ENCODE results near the gene NME3.
A peak's percentile ranks its signal among the peaks of the same experiment; 100 is the strongest.

NME3 gene

DNA sequence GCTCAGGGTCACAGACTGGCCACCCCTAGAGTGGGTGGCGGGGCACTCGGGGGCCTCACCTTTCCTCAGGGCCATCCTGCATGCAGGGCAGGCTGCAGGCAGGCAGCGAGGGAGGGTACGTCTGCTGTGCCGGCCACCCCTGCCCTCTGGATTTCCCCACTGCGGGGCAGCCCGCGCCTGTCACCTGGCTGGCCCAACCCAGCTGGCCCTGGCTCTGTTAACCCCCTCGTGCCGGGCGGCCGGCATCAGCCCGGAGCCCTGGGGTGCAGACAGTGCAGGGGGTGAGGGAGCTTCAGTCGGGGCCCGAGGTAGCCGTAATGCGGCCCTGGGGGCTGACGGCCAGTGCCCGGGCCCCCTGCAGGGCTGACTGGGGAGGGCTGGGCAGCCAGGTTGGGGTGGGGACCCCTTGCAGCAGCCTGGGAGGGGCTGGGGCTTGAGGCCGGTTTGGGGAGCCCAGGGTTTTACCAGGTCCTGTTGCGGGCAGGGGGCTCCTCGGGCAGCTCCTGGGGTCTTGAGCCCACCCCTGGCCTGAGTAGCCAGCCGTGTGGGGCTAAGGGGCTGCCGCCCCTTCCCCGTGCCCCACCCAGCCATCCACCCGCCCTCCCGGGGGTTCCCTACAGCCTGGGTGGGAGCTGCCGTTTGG is 22.4 kb upstream of the NME3 start, which contains the start of gene IGFALS:
TSS of gene IGFALS (minus strand) at position 128 of the 643 bp plus-strand sequence. CDS start at position 75, 53 bp downstream.
- DNase-seq: no peak

DNA sequence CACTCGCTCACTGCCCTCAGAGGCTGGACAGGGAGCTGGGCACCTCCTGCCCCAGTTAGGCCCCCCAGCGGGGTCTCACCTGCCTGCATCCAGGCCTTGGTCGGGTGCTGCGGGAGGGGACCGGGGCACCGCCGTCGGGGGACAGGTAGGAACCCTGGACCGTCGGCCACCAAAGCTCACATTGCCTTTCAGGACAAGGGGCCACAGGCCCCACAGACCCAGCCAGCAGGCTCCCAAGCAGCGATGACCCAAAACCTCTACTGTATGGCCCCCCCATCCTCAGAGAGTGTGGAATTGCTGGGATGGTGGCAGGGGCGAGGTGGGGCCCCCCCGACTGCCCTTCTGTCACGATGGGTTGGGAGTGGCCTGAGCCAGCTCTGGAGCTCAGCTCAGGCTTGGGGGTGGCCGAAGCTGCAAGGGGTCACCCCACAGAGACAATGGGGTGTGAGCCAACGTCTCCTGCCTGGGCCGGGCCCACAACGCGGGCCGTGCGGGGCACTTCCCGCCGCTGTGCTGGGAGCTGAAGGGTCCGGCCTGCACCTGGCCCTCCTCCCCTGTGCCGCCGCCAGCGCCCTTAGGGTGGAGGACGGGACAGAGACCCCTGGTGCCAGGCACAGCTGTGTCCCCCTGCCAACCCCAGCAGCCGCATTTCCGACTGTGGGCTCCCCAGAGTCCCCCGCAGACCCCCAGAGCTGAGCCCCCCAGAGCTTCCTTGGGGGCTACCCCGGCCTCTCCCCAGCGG is 21.7 kb upstream of the NME3 start:
- no peak for DNase-seq

DNA sequence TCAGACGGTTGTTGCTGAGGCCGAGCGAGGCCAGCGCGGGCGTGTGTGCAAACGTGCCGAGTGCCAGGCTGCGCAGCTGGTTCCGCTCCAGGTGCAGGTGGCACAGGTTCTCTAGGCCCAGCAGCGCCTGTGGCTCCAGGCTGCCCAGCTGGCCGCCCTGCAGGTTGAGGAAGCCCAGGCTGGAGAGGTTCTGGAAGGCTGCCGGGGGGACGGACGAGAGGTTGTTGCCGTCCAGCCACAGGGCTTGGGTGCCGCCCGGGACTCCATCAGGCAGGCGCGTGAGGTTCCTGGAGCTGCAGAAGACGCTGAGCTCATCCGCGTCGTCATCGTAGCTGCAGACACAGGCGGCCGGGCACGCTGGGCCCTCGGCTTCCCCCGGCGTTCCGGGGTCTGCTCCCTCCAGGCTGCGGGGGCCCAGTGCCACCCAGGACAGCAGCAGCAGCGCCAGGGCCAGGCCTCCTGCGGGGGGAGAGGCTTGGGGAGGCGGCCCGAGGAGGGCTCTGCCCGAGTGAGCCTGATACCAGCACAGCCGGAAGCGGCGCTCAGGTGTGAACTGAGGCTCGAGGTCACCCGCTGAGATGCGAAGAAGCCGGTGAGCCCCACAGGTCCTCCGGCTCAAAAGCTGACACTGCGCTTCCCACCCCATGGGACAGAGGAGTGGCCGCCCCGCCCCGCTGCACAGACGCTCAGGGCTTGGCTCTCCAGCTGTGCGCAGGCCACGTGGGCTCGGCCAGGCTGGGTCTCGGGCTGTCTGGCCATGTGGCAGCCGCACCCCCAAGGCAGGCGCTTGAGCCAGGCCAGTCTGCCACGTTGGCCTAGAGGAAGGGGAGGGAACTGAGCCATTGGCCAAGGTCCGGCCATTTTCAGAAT is 20.8 kb upstream of the NME3 start:
- no peak for DNase-seq

DNA sequence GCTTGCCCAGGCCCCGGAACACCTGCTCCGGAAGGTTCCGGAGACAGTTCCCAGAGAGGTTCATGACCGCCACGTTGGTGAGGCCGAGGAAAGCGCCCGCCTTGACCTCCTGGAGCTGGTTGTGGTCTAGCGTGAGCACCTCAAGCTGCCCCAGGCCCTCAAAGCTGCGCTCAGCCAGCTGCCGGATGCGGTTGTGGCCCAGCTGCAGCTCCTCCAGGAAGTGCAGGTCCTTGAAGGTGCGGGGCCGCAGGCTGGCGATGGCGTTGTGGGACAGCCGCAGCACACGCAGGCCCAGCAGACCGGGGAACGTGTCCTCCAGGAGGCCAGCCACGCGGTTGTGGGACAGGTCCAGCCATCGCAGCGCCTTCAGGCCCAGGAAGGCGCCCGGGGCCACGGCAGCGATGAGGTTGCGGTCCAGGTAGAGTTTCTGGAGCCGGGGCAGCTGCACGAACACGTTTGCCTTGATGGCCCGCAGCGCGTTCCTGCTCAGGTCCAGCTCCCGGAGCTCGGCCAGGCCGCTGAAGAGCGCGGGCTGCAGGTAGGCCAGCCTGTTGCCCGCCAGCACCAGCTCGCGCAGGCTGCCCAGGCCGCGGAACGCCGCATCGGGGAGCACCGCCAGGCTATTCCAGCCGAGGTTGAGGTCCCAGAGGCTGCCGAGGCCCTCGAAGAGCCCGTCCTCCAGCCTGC is 20.1 kb upstream of the NME3 start:
- DNase-seq: no peak

DNA sequence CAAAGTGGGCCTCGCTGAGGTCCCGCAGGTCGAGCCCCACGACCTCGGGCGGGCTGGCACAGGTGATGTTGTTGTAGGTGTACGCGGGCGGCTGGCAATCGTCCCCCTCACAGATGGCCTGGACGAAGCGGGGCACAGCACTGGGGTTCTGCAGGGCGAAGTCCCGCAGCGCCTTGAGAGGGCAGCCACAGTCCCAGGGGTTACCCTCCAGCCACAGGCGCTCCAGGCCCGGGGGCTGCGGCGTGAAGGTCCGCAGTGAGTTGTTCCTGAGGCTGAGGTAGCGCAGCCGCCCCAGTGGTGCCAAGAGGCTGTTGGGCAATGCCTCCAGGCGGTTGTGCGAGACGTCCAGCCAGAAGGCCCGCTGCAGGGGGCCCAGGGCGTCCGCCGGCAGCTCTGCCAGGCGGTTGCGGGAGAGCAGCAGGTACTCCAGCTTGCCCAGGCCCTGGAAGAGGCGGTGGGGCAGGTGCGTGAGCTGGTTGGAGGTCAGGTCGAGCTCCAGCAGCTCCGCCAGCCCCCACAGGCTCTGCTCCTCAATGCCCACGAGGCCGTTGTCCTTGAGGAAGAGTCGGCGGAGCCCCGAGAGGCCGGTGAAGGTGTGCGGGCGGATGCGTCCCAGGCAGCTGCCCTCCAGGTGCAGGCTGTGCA is 19.4 kb upstream of the NME3 start:
- no peak for DNase-seq

DNA sequence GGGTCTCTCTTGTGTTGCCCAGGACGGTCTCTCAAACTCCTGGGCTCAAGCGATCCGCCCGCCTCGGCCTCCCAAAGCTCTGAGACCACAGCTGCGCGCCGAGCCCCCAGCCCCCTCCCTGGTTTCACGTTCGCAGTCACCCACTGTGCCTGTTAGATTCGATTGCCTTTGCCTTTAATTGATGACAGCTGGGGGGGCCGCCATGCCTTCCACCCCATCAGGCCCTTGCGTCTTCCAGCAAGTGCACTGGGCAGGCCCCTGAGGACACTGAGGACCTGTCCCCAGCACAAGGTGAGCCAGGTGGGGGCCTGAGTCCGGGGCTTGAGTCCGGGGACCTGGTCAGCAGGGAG is 18.9 kb upstream of the NME3 start:
- DNase-seq: no peak

DNA sequence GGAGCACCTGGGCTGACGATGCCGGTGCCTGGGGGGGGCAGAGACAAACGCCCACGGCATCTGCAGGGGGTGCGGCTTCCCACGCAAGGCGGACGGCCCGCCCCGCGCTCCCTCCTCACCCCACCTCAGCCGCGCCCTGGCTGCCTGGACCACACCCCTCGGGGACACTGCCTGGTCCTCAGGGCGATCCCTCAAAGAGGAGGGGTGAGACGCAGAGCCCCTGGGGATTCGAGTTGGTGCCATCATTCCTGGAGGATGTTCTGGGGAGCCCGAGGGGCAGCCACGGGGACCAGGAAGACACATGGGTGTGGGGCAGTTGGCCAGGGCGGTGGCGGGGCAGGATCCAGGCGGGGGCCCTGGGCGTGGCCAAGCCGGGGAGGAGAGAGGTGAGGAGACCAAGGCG is 18.3 kb upstream of the NME3 start:
- DNase-seq: no peak

DNA sequence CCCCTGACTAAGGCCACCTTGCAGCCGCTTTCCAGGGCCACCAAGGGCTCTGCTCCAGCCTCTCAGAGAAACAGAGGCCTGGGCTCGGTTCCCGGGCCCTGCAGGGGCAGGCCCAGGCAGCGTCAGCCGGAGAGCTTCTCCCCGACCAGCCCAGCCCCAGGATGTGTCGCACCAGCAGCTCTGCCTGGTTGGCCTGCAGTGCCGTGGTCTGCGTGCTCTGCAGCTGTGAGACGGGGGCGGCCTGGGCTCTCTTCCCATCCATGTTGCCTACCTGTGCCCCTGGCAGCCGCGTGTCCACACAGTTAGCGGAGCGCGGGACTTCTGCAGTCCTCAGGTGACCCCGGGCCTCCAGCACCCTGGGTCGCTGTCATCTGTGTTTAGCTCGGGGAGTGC is 17.4 kb upstream of the NME3 start:
- DNase-seq: no peak

DNA sequence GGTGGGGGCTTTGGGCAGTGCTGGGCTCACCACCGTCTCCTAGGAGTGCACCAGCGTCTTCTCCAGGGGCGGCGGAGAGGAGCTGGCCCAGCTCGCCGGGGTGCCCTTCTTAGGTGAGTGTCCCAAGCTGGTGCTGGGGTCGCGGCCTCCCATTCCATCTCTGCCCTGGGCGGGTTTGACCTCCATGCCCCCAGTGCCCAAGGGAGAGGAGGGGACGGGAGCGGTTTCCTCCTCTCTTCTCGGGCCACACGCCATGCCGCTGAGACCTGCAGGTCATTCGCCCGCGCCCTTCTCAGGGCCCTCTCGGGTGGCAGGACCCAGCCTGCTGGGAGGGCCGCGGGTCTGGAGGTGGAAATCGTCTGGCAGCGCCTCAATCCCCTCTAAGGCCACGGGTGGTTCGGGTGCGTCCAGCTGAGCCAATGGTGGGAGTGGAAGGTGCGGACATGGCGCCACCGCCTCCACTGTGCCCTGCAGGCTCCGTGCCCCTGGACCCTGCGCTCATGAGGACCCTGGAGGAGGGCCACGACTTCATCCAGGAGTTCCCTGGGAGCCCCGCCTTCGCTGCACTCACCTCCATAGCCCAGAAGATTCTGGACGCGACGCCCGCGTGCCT is 16.9 kb upstream of the NME3 start:
- no peak for DNase-seq

DNA sequence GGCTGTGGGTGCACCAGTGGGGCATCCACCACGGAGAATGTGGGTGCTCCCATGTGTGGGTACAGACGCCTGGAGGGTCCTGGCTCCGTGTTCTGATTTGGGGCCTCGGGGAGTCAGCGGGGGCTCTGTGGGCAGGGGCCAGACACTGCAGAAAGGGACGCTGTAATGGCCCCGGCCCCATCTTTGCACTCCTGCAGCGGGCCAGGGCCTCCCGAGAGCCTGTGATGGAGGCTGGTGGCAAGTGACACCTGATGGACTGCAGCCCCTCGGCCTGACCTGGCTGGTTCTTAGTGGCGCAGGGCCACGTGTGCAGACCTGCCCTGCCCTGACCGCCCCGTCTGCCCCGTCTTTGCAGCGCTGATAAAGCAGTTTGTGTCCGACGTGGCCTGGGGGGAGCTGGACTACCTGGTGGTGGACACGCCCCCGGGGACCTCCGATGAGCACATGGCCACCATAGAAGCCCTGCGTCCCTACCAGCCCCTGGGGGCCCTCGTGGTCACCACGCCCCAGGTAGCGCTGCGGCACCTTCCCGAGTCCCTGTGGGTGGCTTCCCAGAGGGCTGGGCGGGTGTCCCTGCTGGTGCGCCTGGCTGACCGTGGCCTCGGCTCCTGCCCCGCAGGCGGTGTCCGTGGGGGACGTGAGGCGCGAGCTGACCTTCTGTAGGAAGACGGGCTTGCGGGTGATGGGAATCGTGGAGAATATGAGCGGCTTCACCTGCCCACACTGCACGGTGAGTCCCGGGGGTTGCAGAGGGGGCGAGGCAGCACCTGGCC is 16.2 kb upstream of the NME3 start:
- DNase-seq: no peak

DNA sequence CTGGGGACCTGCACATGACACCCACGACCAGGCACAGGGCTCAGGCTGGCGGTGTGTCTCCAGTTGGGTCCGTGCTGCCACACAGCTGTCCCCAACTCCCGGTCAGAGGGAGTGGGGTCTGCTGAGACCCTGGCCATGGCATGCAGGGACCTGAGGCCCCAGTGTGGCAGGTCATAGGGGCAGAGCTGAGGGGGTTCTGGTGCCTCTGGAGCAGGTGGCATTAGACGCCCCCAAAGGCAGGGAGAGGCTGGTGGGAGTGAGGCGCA is 15.6 kb upstream of the NME3 start:
- no peak for DNase-seq

DNA sequence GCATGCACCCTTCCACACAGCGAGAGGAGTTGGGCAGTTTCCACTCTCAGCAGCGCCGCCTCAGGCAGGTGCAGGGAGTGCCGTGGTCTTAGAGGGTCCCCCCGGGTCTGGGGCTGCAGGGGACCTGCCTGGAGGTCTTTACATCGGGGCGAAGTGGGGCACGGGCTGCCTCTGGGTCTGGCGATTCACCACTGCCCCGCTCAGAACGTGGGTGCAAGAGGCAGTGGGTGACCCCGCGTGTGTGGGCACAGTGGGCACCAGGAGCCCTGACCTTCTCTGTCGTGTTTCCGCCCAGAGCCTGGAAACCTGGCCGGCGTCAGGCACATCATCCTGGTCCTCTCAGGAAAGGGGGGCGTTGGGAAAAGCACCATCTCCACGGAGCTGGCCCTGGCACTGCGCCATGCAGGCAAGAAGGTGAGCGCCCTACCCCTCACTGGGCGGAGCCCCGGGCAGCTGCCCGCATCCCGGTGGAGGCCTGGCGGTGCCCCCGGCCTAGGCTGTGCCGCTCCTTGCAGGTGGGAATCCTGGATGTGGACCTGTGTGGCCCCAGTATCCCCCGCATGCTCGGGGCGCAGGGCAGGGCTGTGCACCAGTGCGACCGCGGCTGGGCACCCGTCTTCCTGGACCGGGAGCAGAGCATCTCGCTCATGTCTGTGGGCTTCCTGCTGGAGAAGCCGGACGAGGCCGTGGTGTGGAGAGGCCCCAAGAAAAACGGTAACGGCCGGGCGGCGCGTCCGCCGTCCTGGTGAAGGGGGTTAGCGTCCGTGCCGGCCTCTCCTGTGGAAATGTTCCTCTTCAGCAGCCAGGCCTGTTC is 15.1 kb upstream of the NME3 start:
- DNase-seq: no peak

DNA sequence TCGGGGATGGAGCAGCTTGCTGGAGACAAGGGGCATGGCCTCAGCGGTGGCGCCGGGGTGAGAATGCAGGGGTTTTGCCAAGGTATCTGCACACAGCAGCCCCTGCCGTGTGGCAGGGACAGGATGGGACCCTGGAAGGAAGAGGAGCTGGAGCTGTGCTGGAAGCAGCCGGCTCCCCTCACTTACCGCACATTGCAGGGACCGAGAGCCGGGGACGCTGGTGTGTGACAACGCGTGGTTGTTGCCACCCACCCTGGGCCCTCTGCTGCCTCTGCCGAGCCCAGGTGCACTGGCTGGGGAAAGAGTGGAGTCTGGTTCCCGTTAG is 14.5 kb upstream of the NME3 start:
- no peak for DNase-seq

DNA sequence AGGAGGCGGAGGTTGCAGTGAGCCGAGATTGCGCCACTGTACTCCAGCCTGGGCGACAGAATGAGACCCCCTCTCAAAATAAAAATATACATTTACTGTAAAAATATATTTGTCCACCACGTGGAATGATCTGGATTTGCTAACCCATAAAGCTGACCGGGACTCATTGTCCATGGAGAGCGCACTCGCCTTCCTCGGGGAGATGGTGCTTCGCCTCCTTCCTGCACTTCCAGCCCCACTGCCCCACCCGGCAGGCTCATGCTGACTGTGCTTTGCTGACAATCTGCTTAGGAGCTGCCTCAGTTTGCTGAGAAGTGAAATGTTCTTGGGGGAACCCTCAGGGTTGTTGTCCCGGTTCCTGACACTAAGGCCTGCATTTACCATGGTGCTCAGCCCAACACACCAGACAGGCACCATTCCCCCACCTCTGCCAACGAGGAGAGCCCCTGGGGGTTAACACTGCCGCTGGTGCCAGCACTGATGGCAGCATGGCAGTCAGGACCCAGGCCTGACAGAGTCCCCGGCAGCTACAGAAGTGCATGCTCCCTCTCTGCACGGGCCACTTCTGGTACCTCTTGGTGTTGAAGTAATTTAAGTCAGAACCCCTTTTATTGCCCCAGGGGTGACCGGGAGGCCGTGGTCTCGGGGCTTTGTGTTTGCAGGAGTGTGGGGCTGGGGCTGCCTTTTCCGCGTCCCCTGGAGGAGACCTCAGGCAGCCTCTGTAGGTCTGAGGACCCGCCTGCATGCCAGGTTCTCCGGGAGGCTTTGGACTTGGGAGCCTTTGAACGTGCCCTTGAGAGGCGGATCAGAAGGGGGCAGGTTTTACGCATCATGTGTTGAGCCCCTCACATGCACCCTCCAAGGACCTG is 13.9 kb upstream of the NME3 start:
- no peak for DNase-seq

DNA sequence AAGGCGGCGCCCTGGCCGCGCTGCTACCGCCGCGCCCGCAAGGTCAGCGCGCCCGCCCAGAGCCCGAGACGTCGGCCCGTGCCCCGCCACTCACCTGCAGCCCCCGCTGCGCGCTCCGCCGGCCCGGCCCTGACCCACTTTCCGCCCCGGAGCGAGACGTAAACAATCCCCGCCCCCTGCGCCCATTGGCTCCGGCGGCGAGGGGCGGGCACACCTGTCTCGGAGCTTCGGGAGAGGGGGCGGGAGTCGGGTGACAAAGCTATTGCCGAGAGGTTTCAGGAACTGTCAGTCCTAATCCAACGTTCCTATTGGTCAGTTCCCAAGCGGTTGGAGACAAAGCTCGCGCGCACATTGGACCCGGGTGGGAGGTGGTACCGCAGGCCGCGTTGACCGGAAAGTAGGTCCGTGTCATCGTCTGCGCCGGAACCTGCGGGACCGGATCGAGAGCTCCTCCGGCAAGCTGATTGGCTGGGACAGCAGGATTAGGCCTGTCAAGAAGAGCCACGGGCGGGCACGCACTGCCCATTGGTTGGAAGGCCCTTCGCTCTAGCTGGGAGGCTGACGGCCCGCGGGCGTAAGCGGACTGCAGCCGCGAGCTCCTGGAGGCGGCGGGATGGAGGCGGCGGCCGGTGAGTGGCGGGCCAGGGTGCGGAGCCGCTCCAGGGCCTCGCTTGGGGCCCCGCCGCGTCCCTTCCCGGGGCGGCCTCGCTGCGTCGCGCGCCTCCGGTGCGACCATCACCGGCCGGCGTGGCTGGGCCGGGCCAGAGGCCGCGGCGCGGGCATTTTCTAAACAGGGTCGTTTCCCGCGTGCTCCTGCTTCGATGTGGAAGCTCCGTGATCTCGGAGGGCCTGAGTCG is 11.3 kb upstream of the NME3 start, which contains the start of the genes NUBP2 and SPSB3:
TSS of gene NUBP2 (plus strand) at position 553 of the 857 bp plus-strand sequence. CDS start at position 614, 61 bp downstream.
TSS of gene SPSB3 (minus strand) at position 164 of the 857 bp plus-strand sequence. CDS start 1,088 bp downstream, outside the sequence.
- peak; percentile 99 for DNase-seq

DNA sequence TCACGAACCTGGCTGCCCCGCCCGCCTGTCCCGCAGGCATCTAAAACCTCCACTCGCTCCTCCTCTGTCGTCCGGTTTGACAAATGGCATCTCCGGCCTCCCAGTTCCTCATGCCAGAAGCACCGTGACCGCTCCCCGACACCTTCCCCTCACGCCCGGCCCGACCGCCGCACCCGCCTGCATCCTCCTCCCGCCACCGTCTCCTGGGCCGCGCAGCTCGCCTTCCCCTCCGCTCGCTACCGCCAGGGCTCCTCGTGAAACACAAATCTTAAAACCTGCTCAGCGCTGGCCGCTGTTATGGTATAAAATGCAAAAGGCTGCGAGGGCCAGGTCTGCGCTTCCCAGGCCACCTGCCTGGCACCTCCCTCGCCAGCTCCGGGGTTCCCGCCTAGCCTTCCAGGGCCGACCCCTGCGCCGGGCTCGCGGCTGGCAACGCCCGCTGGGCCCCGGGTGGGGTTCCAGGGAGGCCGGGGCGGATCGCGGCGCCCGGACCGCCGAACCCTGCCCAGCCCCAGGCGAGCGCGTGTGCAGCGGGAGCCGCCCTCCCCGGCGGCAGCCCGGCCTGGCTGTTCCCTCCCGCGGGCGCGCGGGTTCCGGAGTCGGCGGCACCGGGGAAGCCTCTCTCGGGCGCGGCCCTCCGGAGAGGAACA is 10.5 kb upstream of the NME3 start:
- peak; percentile 40 for DNase-seq

DNA sequence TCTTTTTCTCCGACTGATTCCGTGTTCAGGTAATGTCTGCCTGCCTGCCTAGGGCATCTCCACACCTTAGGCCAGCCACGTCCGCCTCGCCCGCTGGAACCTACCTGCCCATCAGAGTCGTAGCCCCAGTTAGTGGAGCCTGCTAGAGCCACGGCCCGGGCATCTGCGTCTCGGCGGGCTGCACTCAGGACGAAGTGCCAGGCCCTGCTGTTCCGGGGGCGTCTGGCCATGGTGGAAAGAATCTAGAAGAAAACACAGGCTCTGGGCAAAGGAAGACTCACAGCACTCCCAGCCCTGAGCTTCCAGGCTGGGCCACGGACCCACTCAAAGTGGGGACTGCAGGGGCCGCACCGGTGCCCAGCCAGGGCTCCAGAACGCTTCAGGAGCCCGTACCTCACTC is 9.9 kb upstream of the NME3 start:
- DNase-seq: no peak

DNA sequence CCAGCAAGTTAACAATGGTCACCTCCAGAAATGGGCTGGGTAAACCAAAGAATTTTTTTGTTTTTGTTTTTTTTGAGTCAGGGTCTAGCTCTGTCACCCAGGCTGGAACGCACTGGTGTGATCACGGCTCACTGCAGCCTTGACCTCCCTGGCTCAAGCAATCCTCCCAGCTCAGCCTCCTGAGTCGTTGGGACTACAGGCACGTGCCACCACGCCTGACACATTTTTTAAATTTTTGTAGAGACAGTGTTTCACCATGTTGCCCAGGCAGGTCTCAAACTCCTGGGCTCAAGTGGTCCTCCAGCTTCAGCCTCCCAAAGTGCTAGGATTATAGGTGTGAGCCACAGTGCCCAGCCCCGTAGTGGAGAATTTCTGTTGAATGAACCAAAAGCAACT is 9.3 kb upstream of the NME3 start:
- no peak for DNase-seq
